ENCODE measurements around the gene PLVAP. TPM values are rescaled to one million over a fixed set of nuclear protein-coding genes. Genes with fewer than 3 reads are reported as not detected.

The PLVAP gene
- total RNA-seq, 1 experiment from 2014 or later, result 0.05 TPM

GRCh38 chr19:17323300-17323963 lies 53.7 kb downstream of the PLVAP start:
- no peak for DNase-seq (ENCODE audit: low read depth)

GRCh38 chr19:17322854-17323253 lies 54.3 kb downstream of the PLVAP start:
- no peak for DNase-seq (ENCODE audit: low read depth)

- DNase-seq (ENCODE audit: low read depth), result no peak
Observed at GRCh38 chr19:17321655-17322489, 55.3 kb downstream of the PLVAP start.

- no peak for DNase-seq (ENCODE audit: low read depth)
Observed at GRCh38 chr19:17320435-17320834, 56.7 kb downstream of the PLVAP start.

GRCh38 chr19:17319473-17320238 lies 57.5 kb downstream of the PLVAP start:
- DNase-seq (ENCODE audit: low read depth), result no peak

GRCh38 chr19:17318966-17319365 lies 58.2 kb downstream of the PLVAP start:
- DNase-seq (ENCODE audit: low read depth), result no peak

- no peak for DNase-seq (ENCODE audit: low read depth)
Observed at GRCh38 chr19:17314007-17314593, 63.0 kb downstream of the PLVAP start.

- DNase-seq (ENCODE audit: low read depth), result no peak
Observed at GRCh38 chr19:17312189-17313113, 64.7 kb downstream of the PLVAP start.

GRCh38 chr19:17311455-17312188 lies 65.5 kb downstream of the PLVAP start:
- peak; percentile 95 for DNase-seq (ENCODE audit: low read depth)

- no peak for DNase-seq (ENCODE audit: low read depth)
Observed at GRCh38 chr19:17309965-17310461, 67.1 kb downstream of the PLVAP start.

GRCh38 chr19:17309198-17309964 lies 67.8 kb downstream of the PLVAP start, which contains the start of gene DDA1:
DDA1 (plus strand) TSS chr19:17309563; CDS start chr19:17309655, 92 bp downstream.
- peak; percentile 100 for DNase-seq (ENCODE audit: low read depth)

GRCh38 chr19:17307876-17308377 lies 69.2 kb downstream of the PLVAP start:
- no peak for DNase-seq (ENCODE audit: low read depth)

- no peak for DNase-seq (ENCODE audit: low read depth)
Observed at GRCh38 chr19:17306285-17306714, 70.8 kb downstream of the PLVAP start.

GRCh38 chr19:17305517-17306284 lies 71.4 kb downstream of the PLVAP start, which contains the start of gene MRPL34:
MRPL34 (plus strand) TSS chr19:17305872; CDS start chr19:17305893, 21 bp downstream.
- peak; percentile 99 for DNase-seq (ENCODE audit: low read depth)

- no peak for DNase-seq (ENCODE audit: low read depth)
Observed at GRCh38 chr19:17305216-17305516, 72.0 kb downstream of the PLVAP start.

GRCh38 chr19:17304386-17305215 lies 72.5 kb downstream of the PLVAP start:
- DNase-seq (ENCODE audit: low read depth), result no peak

- DNase-seq (ENCODE audit: low read depth), result no peak
Observed at GRCh38 chr19:17303940-17304267, 73.2 kb downstream of the PLVAP start.
